HG02588 (cell line): ENCODE results near the gene TMEM255B.
"Not testable (repeated sequence)": the region's sequence is repeated elsewhere in the genome, so short reads cannot be mapped to it uniquely, and the experiment has no call there.

Source experiments
- ATAC-seq: cut with Tn5 transposase; IDR thresholded peaks from one replicate; pipeline ENCODE4 v1.9.1; 2021; ENCODE audit warnings: mild to moderate bottlenecking, moderate library complexity; ENCODE audit not compliant: unreplicated experiment

The TMEM255B gene

GRCh38 chr13:113748101-113748861 is 10.7 kb upstream of the TMEM255B start:
- no peak for ATAC-seq

DNA sequence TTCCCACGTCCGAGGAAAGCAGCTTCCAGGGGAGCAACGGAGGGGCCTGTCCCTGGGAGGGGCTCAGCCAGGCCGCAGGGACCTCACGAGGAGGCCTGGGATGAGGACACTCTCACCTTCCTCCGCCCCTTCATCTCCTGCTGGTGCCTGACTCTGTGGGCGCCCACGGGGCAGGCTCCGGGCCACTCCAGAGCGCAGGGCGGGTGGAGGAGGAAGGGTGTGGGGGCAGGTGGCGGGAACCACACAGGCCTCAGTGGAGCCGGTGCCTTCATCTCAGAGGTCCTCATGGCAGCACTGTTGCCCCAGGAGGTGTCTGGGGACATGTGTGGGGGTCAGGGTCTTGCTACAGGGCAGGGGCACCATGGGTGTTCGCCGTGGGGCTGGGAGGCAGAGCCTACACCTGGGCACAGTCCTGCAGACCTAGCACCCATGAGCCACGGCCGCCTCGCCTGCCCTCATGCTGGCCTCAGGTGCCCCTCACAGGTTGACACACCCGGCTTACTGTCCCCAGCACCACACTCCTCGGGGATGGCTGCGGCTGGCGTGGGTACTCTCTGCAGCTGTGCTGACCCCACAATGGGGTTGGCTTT is 10.1 kb upstream of the TMEM255B start:
- no peak for ATAC-seq

- no peak for ATAC-seq
These were observed 9.5 kb upstream of the TMEM255B start for GRCh38 chr13:113749507-113749906.

- no peak for ATAC-seq
These were observed 9.1 kb upstream of the TMEM255B start for GRCh38 chr13:113749967-113750366.

- no peak for ATAC-seq
These were observed 8.2 kb upstream of the TMEM255B start for GRCh38 chr13:113750554-113751399.

GRCh38 chr13:113751491-113751890 is 7.5 kb upstream of the TMEM255B start:
- no peak for ATAC-seq

DNA sequence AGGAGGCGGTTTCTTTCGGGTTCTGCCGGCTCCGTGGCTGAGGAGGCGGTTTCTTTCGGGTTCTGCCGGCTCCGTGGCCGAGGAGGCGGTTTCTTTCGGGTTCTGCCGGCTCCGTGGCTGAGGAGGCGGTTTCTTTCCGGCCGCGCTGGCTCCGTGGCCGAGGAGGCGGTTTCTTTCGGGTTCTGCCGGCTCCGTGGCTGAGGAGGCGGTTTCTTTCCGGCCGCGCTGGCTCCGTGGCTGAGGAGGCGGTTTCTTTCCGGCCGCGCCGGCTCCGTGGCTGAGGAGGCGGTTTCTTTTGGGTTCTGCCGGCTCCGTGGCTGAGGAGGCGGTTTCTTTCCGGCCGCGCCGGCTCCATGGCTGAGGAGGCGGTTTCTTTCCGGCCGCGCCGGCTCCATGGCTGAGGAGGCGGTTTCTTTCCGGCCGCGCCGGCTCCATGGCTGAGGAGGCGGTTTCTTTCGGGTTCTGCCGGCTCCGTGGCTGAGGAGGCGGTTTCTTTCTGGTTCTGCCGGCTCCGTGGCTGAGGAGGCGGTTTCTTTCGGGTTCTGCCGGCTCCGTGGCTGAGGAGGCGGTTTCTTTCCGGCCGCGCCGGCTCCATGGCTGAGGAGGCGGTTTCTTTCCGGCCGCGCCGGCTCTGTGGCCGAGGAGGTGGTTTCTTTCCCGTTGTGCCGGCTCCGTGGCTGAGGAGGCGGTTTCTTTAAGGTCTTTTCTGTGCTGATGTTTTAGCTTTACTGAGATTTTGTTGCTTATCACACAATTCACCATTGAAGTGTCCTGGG is 6.6 kb upstream of the TMEM255B start:
- ATAC-seq, result not testable (repeated sequence)

- ATAC-seq, result no peak
These were observed 5.9 kb upstream of the TMEM255B start for GRCh38 chr13:113753171-113753570.

DNA sequence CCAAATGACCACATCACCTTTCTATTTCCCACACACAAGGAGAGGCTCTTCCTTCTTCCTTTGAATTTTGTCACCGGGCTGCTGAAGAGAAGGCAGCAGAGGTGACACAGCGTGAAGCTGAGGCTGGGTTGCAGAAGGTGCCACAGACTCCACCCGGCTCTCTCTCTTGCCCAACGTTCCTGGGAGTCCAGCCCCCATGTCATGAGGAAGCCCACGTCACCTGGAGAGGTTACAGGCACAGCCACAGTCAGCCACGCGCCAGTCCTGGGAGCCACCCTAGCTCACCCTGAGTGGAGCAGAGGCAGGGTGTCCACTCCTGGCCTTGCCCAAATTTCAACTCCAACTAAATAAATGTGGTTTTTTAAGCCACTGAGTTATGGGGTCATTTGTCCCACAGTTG is 4.8 kb upstream of the TMEM255B start:
- no peak for ATAC-seq

GRCh38 chr13:113754691-113755090 is 4.3 kb upstream of the TMEM255B start:
- ATAC-seq, result no peak

GRCh38 chr13:113756441-113757097 is 2.5 kb upstream of the TMEM255B start:
- no peak for ATAC-seq

DNA sequence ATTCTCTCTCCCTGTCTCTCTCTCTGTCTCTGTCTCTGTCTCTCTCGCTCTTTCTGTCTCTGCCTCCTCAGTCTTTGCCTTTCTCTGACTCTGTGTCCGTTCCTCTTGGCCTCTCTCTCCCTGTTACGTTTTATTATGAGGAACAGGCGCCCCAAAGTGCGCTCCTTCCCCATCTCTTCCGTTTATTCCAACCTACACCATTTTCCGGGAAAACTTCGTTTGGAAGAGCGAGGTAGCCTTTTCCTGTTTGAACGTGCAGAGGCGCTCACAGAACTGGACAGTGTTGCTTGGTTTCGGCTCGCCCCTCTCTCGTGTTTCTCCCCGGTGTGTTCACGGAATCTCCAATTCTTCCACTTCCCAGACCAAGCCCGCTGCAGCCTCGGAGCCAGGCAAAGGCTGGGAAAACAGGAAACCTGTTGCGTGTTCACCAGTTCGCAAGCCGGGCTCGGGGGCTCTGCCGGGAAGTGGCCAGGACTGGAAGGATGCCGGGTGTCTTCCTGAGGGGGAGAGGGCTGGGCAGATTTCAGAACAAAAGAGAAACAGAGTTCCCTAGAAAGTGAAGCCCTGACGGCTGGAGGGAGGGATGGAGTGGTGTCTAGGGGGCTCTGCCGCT is 605 bp downstream of the TMEM255B start:
- no peak for ATAC-seq

DNA sequence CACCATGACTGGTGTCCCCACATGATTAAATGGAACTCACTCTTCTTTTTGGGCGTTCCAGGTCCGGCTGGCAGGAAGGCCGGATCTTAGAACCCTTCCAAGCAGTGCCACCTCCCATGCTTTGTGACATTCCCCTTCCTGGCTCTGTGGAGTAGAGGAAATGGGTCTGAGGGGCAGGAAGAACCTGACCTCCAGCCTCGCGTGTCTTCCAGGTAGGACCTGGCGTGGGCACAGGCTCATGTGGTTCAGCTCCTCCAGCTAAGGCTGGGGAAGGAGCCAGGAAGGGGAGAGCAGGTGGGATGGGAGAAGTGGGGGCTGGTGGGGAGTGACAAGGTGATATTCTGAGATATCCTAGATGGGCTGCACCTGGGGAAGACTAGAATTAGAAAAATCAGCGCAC is 2.1 kb downstream of the TMEM255B start:
- ATAC-seq, result no peak

GRCh38 chr13:113762075-113762474 is 3.0 kb downstream of the TMEM255B start:
- no peak for ATAC-seq

GRCh38 chr13:113762538-113762937 is 3.5 kb downstream of the TMEM255B start:
- ATAC-seq, result no peak

DNA sequence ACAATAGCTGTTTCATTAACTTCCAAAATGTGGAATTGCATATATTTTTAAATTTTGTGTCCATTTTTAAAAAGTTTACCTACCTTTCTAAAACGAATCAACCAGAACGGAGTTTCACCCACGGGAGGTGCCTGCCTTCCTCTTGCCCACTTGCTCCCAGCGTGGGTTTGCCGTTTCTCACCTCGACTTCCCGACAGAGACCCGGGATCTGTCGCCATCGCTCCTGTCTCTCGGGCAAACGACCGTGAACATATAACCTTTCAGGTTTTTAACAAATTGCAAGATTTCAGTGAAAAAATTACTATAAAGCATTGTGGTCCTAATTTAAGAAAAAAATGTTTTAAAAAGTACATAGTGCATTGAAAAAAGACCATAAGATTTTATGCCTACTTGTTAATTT is 4.2 kb downstream of the TMEM255B start:
- no peak for ATAC-seq

DNA sequence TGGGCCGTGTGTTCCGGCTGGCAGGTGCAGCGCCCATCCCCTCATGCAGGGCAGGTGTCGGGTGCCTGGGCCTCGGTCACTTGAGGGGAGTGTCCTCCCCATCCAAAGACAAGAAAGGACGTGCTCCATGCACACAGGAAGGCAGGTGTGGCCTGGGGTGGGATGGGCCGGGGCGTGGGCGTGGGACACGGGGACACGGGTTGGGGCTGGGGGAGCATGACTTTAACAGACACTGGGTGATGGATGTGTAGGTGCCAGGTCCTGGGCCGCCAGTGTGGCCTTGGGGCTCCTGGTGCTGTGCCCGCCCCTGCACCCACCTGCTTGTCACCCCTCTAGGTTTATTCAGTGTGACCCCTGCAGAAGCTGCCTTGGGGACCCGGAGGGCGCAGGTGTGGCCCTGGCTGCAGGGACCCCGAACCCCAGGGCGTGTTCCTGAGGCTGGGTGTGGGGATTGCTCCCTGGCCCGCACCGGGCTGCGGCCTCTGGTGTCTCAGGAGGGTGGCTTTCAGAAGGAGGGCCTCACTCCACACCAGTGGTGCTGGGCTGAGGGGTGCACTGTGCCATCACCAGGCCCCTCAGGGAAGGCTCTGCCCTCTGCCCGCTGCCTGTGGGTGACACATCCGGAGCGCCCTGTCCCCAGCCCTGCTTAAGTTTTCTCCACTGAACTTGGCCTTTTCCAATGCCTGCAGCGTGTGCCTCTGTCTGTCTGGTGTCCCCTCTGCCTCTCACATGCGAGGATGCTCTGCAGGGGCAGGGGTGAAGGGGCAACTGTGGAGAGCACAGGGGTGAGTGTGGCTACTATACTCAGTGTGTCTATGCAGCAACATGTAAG is 5.2 kb downstream of the TMEM255B start:
- no peak for ATAC-seq

- ATAC-seq, result no peak
These were observed 6.0 kb downstream of the TMEM255B start for GRCh38 chr13:113764793-113765563.

DNA sequence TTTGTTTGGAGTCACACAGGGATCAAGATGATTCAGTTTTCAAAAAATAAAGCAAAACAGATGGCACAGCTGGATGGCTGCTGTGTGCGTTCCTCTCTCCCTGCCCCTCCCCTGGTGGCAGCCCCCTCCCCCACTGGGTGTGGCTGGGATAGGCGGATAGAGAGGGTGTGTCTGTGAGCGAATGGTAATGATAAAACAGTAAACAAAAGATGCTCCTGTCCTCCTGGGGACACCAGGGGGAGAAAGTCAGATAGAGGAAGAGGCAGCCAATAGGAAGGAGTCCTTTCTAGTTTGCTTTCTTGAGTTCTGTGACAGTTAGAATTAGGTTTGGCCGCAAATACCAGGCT is 6.5 kb downstream of the TMEM255B start:
- no peak for ATAC-seq
